Parathyroid adenoma (tissue), 2 donors: ENCODE measurements around the gene OR2AK2.

Source experiments
- H2AFZ ChIP-seq: fragments of 300-600 bp; sonication (generic); one replicate; pipeline ENCODE4 v1.7.0; 2017; ENCODE audit warnings: antibody characterized with exemption, mild to moderate bottlenecking
- H3K27ac ChIP-seq: fragments of 300-600 bp; sonication (generic); one replicate; pipeline ENCODE4 v1.7.0; 2017
- H3K27me3 ChIP-seq: fragments of 300-600 bp; sonication (generic); one replicate; pipeline ENCODE4 v1.7.0; 2017; ENCODE audit warnings: low read length; ENCODE audit not compliant: control insufficient read depth, insufficient read depth
- H3K36me3 ChIP-seq: fragments of 300-600 bp; sonication (generic); one replicate; pipeline ENCODE4 v1.7.0; 2017; ENCODE audit warnings: low read length; ENCODE audit not compliant: control insufficient read depth, insufficient read depth
- H3K4me1 ChIP-seq: fragments of 300-600 bp; sonication (generic); one replicate; pipeline ENCODE4 v1.7.0; 2017; ENCODE audit warnings: control low read depth
- H3K4me2 ChIP-seq: fragments of 300-600 bp; sonication (generic); one replicate; pipeline ENCODE4 v1.7.0; 2017; ENCODE audit warnings: low read length
- H3K4me3 ChIP-seq: fragments of 300-600 bp; sonication (generic); one replicate; pipeline ENCODE4 v1.7.0; 2017; ENCODE audit warnings: low read depth, low read length
- H3K79me2 ChIP-seq: fragments of 300-600 bp; sonication (generic); one replicate; pipeline ENCODE4 v1.7.0; 2017; ENCODE audit warnings: control low read depth
- H3K9ac ChIP-seq: fragments of 300-600 bp; sonication (generic); one replicate; pipeline ENCODE4 v1.7.0; 2017; ENCODE audit warnings: mild to moderate bottlenecking
- H3K9me3 ChIP-seq: fragments of 300-600 bp; sonication (generic); one replicate; pipeline ENCODE4 v1.7.0; 2017; ENCODE audit warnings: low read length; ENCODE audit not compliant: control insufficient read depth
- TF ChIP-seq, protein P1 (sequence below): fragments of 300-600 bp; sonication (generic); IDR thresholded peaks from one replicate; pipeline ENCODE4 v1.7.0; 2017; ENCODE audit warnings: antibody characterized with exemption, mild to moderate bottlenecking
- donor health status: primary hyperparathyroidism.

The OR2AK2 gene

GRCh38 chr1:248015803-248016202 lies 50.8 kb downstream of the OR2AK2 start:
- Histone ChIP-seq H2AFZ (no peak overlapping the region), H3K27me3 (no peaks in the 10 kb centered on the region)
- TF ChIP-seq, protein P1, sequence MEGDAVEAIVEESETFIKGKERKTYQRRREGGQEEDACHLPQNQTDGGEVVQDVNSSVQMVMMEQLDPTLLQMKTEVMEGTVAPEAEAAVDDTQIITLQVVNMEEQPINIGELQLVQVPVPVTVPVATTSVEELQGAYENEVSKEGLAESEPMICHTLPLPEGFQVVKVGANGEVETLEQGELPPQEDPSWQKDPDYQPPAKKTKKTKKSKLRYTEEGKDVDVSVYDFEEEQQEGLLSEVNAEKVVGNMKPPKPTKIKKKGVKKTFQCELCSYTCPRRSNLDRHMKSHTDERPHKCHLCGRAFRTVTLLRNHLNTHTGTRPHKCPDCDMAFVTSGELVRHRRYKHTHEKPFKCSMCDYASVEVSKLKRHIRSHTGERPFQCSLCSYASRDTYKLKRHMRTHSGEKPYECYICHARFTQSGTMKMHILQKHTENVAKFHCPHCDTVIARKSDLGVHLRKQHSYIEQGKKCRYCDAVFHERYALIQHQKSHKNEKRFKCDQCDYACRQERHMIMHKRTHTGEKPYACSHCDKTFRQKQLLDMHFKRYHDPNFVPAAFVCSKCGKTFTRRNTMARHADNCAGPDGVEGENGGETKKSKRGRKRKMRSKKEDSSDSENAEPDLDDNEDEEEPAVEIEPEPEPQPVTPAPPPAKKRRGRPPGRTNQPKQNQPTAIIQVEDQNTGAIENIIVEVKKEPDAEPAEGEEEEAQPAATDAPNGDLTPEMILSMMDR, result no peak

More at GRCh38 chr1:248015803-248016202, 50.8 kb downstream of the OR2AK2 start:
- no peaks in the 10 kb centered on the region for H3K36me3 ChIP-seq
- H3K9me3 ChIP-seq, result no peaks in the 10 kb centered on the region
- no peaks in the 10 kb centered on the region for H3K79me2 ChIP-seq
- no peak overlapping the region for H3K27ac ChIP-seq
- H3K4me2 ChIP-seq, result no peak overlapping the region
- no peak overlapping the region for H3K4me3 ChIP-seq
- H3K4me1 ChIP-seq, result no peaks in the 10 kb centered on the region
- no peak overlapping the region for H3K9ac ChIP-seq
